MM.1S (cell line): Measurements from ENCODE around the gene NCAPH2.

Experiments
- DNase-seq: peaks from one replicate; pipeline ENCODE4 v3.0.0-alpha.2; 2015
- H2AFZ ChIP-seq: fragments of 300-600 bp; sonication (generic); 2 replicates; pipeline ENCODE4 v1.6.0; 2016; ENCODE audit warnings: antibody characterized with exemption, low read length
- H3F3A ChIP-seq: fragments of 300-600 bp; sonication (generic); 2 replicates; pipeline ENCODE4 v1.6.1; 2016; ENCODE audit warnings: mild to moderate bottlenecking, antibody characterized with exemption, low read length, moderate library complexity, mixed read lengths; ENCODE audit not compliant: insufficient read depth
- H3K27ac ChIP-seq: fragments of 300-600 bp; sonication (generic); 2 replicates; pipeline ENCODE4 v1.5.1; 2016; ENCODE audit warnings: mild to moderate bottlenecking, low read length
- H3K27me3 ChIP-seq: fragments of 300-600 bp; sonication (generic); replicated peaks from 2 replicates; pipeline ENCODE4 v1.6.0; 2016; ENCODE audit warnings: low read length; ENCODE audit not compliant: insufficient read depth
- H3K36me3 ChIP-seq: fragments of 300-600 bp; sonication (generic); replicated peaks from 2 replicates; pipeline ENCODE4 v1.6.1; 2016; ENCODE audit warnings: mild to moderate bottlenecking, low read length, mixed read lengths; ENCODE audit not compliant: insufficient read depth
- H3K4me1 ChIP-seq: fragments of 300-600 bp; sonication (generic); 2 replicates; pipeline ENCODE4 v1.6.1; 2016; ENCODE audit warnings: low read length, mixed read lengths
- H3K4me2 ChIP-seq: fragments of 300-600 bp; sonication (generic); 2 replicates; pipeline ENCODE4 v1.6.0; 2016; ENCODE audit warnings: low read depth, low read length
- H3K4me3 ChIP-seq: fragments of 300-600 bp; sonication (generic); 2 replicates; pipeline ENCODE4 v1.5.1; 2016; ENCODE audit warnings: low read length, mixed read lengths
- H3K79me2 ChIP-seq: fragments of 300-600 bp; sonication (generic); 2 replicates; pipeline ENCODE4 v1.6.1; 2016; ENCODE audit warnings: mixed run types, low read length, mixed read lengths
- H3K9ac ChIP-seq: fragments of 300-600 bp; sonication (generic); 2 replicates; pipeline ENCODE4 v1.6.1; 2016; ENCODE audit warnings: low read length, mixed read lengths
- H3K9me2 ChIP-seq: fragments of 300-600 bp; sonication (generic); replicated peaks from 2 replicates; pipeline ENCODE4 v1.6.1; 2016; ENCODE audit warnings: mild to moderate bottlenecking, low read length, mixed read lengths; ENCODE audit not compliant: insufficient read depth
- H3K9me3 ChIP-seq: fragments of 300-600 bp; sonication (generic); replicated peaks from 2 replicates; pipeline ENCODE4 v1.6.1; 2016; ENCODE audit warnings: mild to moderate bottlenecking, low read length, mixed read lengths; ENCODE audit not compliant: insufficient read depth
- H4K20me1 ChIP-seq: fragments of 300-600 bp; sonication (generic); 2 replicates; pipeline ENCODE4 v1.6.1; 2016; ENCODE audit warnings: mild to moderate bottlenecking, low read length, moderate library complexity, mixed read lengths; ENCODE audit not compliant: insufficient read depth
- EZH2 ChIP-seq: fragments of 300-600 bp; sonication (generic); optimal IDR thresholded peaks from 2 replicates; pipeline ENCODE3; 2017; ENCODE audit warnings: low read depth, mild to moderate bottlenecking, antibody characterized with exemption, low read length, mixed read lengths
- EZH2phosphoT487 ChIP-seq: fragments of 300-600 bp; sonication (generic); IDR thresholded peaks from 2 replicates; pipeline ENCODE4 v1.6.1; 2018; ENCODE audit warnings: antibody characterized with exemption, low read length
- TF ChIP-seq, protein P1 (sequence below): fragments of 300-600 bp; sonication (generic); IDR thresholded peaks from 2 replicates; pipeline ENCODE4 v1.5.1; 2016; ENCODE audit warnings: antibody characterized with exemption, low read length, mixed read lengths

The NCAPH2 gene

GRCh38 chr22:50560034-50560433 is 52.0 kb downstream of the NCAPH2 start:
- Histone ChIP-seq H3K9ac (no peak overlapping the region), H3K4me3 (no peak overlapping the region), H2AFZ (no peak overlapping the region), H3K27me3 (peaks cover 18% of the 10 kb centered on the region), H3K27ac (no peak overlapping the region), H4K20me1 (no peaks in the 10 kb centered on the region), H3K4me2 (no peak overlapping the region), H3K4me1 (no peaks in the 10 kb centered on the region), H3K9me2 (no peaks in the 10 kb centered on the region), H3K9me3 (no peaks in the 10 kb centered on the region), H3F3A (no peaks in the 10 kb centered on the region), H3K36me3 (no peaks in the 10 kb centered on the region), H3K79me2 (no peaks in the 10 kb centered on the region)
- DNase-seq, result no peak
- TF ChIP-seq EZH2 (no peak), EZH2phosphoT487 (no peak)
- TF ChIP-seq, protein P1, sequence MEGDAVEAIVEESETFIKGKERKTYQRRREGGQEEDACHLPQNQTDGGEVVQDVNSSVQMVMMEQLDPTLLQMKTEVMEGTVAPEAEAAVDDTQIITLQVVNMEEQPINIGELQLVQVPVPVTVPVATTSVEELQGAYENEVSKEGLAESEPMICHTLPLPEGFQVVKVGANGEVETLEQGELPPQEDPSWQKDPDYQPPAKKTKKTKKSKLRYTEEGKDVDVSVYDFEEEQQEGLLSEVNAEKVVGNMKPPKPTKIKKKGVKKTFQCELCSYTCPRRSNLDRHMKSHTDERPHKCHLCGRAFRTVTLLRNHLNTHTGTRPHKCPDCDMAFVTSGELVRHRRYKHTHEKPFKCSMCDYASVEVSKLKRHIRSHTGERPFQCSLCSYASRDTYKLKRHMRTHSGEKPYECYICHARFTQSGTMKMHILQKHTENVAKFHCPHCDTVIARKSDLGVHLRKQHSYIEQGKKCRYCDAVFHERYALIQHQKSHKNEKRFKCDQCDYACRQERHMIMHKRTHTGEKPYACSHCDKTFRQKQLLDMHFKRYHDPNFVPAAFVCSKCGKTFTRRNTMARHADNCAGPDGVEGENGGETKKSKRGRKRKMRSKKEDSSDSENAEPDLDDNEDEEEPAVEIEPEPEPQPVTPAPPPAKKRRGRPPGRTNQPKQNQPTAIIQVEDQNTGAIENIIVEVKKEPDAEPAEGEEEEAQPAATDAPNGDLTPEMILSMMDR, result no peak

GRCh38 chr22:50561401-50562358 is 53.7 kb downstream of the NCAPH2 start:
- Histone ChIP-seq H2AFZ (no peak overlapping the region), H3K9me2 (no peaks in the 10 kb centered on the region)
- TF ChIP-seq, protein P1, result no peak
- no peak for TF ChIP-seq EZH2phosphoT487
- no peak for TF ChIP-seq EZH2

DNA sequence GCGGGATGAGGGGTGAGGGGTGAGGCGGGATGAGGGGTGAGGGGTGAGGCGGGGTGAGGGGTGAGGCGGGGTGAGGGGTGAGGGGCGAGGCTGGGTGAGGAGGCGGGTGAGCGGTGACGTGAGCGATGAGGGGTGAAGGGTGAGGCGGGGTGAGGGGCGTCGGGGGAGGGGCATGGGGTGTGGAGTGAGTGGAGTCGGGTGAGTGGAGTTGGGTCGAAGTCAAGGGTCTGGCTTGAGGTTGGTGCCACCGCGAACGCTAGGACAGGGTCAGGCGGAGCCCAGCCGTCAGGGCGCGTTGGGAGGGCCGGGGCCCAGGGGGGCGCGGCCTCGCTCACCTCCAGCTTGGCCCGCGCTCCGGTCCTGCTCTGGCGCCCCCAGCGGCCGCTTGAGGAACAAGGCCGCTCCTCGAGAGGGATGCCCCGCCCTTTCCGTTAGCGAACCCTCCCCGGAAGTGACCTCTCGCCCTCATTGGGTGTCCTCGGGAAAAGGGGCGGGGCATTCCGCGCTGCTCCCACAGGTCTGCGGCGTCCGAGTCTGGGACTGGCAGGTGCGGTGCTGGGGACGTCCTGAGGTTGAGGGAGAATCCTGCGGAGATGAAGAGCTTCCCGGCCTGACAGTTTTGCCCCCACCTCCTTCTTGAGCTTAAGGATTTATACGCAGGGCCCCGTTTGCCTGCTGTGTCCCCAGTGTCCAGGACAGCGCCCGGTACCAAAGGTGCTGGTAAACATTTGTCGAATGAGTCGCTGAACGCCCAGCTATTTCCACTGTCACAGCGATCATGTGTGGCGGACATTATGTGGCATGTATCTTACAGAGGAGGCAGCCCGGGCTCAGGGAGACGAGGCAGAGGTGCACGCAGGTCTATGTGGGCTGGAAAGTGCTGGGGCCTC is 54.7 kb downstream of the NCAPH2 start, which contains the start of gene SYCE3:
SYCE3 (minus strand) TSS at position 397 of the 890 bp plus-strand sequence. CDS start 6,514 bp downstream, outside the sequence.
- no peak for TF ChIP-seq EZH2
- TF ChIP-seq, protein P1, result peak; percentile 79
- Histone ChIP-seq H4K20me1 (no peaks in the 10 kb centered on the region), H3K9ac (peak within 1 kb of the TSS; percentile 43; the same call in 1 of the 2 replicates), H3K4me2 (peak within 1 kb of the TSS; percentile 100), H3K4me1 (no peaks in the 10 kb centered on the region), H3K9me3 (no peaks in the 10 kb centered on the region), H3K79me2 (no peaks in the 10 kb centered on the region), H3F3A (no peaks in the 10 kb centered on the region), H2AFZ (peak within 1 kb of the TSS; percentile 99), H3K4me3 (peak within 1 kb of the TSS; percentile 75), H3K36me3 (no peaks in the 10 kb centered on the region), H3K27me3 (peaks cover 20% of the 10 kb centered on the region), H3K27ac (no peak within 1 kb of the TSS), H3K9me2 (no peaks in the 10 kb centered on the region)
- peak; percentile 96 for DNase-seq

More at GRCh38 chr22:50561401-50562358, 53.7 kb downstream of the NCAPH2 start:
- no peaks in the 10 kb centered on the region for H3K4me1 ChIP-seq
- no peaks in the 10 kb centered on the region for H3K36me3 ChIP-seq
- no peak overlapping the region for H3K27ac ChIP-seq
- H3K4me3 ChIP-seq, result no peak overlapping the region
- H3K4me2 ChIP-seq, result no peak overlapping the region
- no peaks in the 10 kb centered on the region for H4K20me1 ChIP-seq
- no peaks in the 10 kb centered on the region for H3K9me3 ChIP-seq
- H3K27me3 ChIP-seq, result peaks cover 20% of the 10 kb centered on the region
- H3K9ac ChIP-seq, result no peak overlapping the region
- H3K79me2 ChIP-seq, result no peaks in the 10 kb centered on the region
- no peak for DNase-seq
- no peaks in the 10 kb centered on the region for H3F3A ChIP-seq
